GM21723 (cell line): ENCODE results near the gene SLC47A2.
A peak's percentile ranks its signal among the peaks of the same experiment; 100 is the strongest.
"Not testable (repeated sequence)": the region's sequence is repeated elsewhere in the genome, so short reads cannot be mapped to it uniquely, and the experiment has no call there.

Experiments
- ATAC-seq: cut with Tn5 transposase; IDR thresholded peaks from one replicate; pipeline ENCODE4 v1.9.1; 2021; ENCODE audit warnings: mild to moderate bottlenecking, moderate library complexity; ENCODE audit not compliant: unreplicated experiment

SLC47A2 gene

DNA sequence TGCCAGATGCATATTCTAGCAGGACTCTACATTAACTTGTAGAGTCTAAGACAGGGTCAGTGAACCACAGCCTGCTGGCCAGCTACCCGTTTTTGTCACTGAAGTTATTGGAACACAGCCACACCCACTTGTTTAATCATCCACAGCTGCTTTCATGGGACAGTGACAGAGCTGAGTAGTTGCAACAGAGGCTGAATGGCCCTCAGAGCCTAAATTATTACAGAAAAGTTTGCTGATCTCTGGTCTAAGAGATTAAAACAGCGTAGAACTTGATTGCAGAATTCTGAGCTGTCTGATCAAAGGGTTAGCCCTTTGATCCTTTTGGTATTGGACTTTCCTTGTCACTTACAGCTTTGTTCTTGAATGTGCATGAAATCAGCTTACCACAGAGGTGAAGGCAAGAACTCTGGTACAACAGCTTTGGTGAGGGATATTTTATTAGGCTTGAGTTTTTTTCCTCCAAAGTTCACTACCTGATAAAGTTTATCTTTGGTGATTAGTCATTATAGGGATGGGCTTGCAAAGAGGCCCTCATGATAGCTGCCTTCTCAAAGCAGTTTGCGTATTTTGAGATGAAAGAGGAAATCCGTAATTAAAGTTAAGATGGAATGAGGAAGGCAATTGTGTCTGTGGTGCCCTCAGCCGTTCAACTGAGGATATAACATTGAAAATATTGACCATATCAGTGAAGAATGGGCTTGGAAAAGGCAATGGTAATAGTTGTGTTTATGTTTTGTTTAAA lies 44.2 kb downstream of the SLC47A2 start:
- ATAC-seq = no peak

DNA sequence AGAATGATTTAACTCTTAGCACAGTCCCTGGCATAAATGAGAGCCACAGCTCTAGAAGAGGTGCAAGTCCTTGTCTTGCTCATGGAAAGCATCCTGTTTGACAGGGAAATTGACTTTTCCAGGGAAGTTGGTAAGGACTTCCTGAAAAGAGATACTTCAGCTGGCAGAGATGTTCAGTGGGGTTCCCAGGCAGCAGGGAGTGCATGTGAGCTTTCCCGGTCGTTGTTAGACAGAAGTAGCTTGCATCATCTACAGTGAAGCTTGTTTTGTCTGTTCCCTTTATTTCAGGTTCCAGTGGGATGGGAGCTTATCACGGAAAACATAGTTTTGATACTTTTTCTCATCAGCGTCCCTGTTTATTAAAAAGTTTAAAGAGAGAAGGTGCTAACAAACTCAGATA lies 45.0 kb downstream of the SLC47A2 start:
- ATAC-seq = no peak

DNA sequence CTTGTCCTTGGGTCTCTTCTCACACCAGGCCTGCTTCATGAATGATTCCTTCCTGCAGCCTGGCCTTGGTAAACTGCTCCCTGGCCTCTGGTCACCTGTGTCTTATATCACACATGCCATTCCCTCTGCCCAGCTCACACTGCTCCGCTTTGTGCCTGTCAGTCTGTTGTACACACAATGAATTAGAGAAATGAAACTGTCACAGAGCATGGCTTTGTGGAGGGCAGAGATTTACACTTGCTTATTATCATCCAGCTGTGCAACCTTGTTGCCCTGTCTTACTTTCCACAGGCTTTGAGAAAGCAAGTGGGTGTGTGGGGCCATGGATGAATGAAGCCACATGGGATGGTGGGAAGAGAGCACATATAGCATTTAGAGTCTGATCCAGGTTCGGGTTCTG lies 45.5 kb downstream of the SLC47A2 start:
- no peak for ATAC-seq

DNA sequence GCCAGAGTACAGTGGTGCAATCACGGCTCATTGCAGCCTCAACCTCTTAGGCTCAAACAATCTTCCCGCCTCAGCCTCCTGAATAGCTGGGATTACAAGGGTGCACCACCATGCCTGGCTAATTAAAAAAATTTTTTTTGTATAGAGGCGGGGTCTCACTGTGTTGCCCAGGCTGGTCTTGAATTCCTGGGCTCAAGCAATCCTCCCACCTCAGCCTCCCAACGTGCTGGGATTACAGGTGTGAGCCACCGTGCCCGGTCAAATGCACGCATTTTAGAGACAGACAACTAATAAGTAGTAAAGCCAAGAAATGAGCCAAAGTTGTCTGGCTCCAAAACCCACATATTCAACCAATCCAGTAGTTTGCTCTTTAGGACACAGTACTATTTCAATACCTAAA lies 46.7 kb downstream of the SLC47A2 start:
- ATAC-seq = not testable (repeated sequence)

DNA sequence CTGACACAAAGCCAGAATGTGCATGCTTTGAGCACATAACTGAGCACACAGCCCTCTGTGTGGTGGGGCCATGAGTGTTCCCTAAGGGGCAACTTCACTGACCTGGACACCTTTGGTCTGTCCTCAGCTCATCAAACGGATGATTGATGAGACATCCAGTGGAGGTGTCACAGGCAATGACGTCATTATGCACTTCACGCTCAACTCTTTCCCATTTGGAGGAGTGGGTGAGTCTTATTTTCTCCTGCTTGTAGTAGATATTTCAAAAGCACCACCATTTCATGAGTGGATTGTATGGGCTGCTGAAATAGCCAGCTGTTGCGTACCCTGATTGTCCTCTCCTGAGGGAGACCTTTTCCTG lies 51.6 kb downstream of the SLC47A2 start:
- no peak for ATAC-seq

DNA sequence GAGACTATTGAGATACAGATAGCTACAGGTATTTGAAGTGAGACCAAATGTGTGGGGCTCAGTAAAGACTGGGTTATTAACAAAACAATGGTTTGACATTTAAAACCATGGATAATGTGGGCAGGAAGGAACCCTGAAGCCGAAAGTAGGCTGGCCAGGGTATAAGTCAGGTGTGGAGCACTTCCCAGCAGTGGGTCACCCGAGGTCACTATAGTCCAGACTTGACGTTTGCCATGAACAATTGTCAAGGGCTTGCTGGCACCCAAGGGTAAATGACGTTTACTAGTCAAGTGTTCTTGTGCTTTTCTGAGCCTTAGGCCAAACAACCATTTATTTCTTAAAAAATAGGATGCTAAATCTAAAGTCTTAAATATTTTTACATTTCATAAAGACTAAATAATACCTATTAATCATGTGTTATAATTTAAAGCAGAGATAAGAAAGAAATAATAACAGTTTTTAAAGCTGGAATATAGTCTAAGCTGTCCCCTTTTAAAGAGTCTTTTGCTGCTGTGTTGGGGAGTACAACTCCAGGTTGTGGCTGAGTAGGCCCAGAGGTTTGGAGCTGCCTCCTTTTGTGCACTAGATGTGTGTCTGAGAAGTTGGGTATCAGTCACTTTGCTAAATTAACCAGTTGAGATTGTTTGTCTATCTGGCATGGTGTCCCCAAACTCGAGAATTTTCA lies 52.1 kb downstream of the SLC47A2 start:
- no peak for ATAC-seq

DNA sequence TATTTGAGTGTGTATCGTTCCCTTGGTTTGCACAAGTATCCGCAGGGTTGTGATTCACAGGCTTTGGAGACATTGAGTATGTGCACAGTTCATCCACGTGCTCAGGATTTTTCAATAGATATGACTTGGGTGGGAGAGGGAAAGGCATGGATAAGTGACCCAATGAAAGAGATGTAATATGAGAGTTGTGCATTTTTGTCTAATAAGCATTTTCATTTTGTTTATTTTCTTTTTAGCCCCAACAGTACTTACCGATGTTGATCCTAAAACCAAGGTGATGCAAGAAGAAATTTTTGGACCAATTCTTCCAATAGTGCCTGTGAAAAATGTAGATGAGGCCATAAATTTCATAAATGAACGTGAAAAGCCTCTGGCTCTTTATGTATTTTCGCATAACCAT lies 53.3 kb downstream of the SLC47A2 start:
- no peak for ATAC-seq

DNA sequence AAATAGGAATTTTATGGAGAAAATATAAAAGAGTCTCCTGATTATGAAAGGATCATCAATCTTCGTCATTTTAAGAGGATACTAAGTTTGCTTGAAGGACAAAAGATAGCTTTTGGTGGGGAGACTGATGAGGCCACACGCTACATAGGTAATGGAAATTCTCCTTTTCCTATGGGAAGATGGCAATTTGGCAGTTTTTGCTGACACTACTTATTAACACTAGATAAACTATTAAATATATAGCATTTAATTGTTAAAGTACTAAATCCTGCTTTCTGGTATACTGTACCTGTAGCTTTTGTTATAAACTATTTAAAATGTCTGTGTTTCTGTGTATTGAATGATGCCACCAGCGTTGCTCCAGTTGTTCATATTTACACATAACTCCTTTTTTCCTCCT lies 55.3 kb downstream of the SLC47A2 start:
- no peak for ATAC-seq

DNA sequence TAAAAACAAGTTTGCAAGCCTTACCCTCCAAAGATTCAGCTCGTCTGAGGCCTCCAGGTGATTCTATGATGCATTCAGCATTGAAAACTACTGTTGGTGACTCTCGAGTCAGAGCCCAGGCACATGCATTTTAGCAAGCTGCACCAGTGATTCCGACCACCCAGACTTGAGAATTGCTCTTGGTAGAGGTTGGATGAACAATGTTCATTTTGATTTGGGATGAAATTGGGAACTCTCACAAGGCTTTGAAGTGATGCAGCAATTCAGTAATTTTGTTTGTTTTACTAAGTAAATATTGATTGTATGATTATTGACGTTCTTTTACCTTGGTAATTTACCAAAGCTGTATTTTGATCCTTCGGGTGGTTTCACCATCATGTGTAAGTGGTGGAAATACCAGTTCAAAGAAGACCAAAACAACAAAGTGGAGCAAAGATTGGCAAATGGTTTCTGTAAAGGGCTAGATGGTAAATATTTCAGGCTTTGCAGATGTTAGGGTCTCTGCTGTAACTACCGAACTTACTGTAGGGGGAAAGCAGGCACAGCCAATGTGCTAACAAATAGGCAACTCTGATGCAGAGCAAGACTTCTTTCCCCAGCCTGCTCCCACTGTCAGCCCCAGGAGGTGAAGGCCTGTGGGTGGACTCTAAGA lies 56.0 kb downstream of the SLC47A2 start:
- ATAC-seq = no peak

DNA sequence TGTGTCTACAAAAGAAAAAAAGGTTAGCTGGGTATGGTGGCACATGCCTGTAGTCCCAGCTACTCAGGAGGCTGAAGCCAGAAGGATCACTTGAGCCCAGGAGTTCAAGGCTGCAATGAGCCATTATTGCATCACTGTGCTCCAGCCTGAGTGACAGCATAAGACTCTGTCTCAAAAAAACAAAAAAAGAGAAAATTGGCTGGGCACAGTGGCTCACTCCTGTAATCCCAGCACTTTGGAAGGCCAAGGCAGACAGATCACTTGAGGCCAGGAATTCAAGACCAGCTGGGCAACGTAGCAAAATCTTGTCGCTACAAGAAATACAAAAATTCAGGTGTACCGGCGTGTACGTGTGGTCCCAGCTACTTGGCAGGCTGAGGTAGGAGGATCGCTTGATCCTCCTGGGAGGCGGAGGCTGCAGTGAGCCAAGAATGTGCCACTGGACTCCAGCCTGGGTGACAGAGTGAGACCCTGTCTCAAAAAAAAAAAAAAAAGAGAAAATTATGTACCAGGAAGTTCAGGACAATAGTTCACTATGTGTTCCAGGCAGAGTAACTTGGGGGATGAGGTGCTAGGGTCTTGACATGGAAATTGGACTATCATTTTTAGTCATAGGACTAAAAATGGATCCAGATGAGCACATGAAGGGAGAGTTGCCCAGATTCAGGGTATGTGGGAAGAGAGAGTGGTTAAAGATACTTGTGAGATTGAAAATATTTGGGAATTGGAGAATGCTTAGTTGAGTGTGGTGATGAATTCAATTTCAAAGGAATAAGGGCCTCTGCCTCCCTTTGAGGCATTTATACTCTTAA lies 56.8 kb downstream of the SLC47A2 start:
- no peak for ATAC-seq

DNA sequence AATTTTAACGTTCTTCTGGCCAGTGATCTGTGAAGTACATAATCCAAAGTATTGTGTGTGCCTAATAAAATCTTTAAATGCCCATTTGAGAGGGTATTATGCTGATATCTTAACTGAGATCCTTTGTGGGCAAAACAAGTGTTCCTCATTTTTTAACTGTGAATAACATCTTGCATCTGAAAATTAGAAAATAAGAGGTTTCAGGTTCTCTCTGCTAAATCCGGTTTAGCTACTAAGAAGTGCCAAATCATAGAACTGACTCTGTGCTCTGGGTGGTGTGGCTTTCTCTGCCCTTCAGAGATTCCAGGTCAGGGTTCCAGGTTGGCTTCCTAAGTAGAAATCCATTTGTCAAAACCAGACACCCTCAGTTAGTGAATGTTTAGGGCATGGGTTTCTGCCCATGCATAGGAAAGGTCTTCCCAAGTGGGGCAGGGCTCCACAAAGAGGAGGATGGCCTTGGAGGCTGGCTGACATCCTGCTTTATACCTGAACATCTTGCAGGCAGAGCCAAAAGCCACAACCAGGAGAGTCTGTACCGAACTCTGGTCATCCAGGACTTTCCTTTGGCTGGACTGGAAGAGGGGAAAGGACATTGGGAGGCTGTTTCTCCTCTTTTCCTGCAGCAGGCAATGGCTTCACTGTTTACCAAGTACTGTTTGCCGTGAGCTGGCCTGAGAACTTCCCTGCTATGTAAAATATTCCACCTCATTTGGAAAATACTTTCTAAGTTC lies 59.4 kb downstream of the SLC47A2 start:
- ATAC-seq = no peak

DNA sequence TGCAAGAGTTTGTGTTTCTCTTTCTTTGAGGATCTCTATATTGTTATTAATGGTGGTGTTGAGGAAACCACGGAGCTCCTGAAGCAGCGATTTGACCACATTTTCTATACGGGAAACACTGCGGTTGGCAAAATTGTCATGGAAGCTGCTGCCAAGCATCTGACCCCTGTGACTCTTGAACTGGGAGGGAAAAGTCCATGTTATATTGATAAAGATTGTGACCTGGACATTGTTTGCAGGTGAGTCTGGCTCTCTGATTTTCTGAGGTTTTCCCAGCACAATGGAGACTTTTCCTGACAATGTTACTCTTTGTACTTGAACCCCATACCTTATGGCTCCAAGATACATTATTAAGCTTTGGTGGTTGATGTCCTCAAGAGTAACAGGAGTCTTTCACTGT lies 60.0 kb downstream of the SLC47A2 start:
- no peak for ATAC-seq

DNA sequence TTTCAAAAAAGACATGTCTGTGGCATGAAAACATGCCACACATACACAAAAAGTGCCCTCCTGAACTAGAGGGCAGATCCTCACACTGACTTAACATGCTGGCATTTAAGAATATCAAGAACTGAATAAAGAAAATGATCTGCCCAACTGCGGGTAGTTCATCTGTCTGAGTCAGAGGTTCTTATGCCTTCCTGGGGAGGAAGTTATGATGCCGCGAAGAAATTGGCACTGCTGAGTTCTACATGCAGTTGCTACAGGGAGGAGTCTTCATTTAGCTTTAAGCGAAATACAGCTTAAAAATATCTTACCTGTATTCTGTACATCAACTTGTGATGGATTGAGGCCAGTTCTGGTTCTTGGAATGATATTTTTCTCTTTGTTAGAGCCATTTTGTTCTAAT lies 61.5 kb downstream of the SLC47A2 start:
- ATAC-seq = no peak

DNA sequence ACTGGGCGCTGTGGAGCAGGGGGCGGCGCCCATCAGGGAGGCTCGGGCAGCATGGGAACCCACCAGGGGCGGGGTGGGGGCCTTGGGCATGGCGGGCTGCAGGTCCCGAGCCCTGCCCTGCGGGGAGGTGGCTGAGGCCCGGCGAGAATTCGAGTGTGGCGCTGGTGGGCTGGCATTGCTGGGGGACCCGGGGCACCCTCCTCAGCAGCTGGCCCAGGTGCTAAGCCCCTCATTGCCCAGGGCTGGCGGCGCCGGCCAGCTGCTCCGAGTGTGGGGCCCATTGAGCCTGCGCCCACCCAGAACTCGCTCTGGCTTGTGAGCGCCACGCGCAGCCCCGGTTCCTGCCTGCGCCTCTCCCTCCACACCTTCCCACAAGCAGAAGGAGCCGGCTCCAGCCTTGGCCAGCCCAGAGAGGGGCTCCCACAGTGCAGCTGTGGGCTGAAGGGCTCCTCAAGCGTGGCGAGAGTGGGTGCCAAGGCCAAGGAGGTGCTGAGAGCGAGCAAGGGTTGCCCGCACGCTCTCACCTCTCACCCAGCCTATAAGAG lies 62.0 kb downstream of the SLC47A2 start:
- ATAC-seq = no peak

DNA sequence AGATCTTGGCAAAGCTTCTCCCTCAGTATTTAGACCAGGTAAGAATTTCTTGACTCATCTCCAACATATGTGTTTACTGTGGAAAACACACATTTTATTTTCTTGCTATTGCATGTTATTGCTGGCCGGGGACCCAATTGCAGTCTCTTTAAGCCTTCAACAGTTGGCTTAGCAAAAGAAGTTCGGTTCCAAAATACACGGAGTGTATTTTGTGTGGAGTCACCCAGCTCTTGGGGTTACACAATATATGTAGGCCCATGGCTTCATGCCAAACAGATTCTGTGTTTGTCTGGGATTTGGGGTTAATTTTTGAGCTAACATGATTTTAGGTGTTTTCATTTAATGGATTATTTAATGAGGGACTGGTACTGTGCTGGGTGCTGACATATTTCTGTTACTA lies 63.8 kb downstream of the SLC47A2 start:
- ATAC-seq = no peak

DNA sequence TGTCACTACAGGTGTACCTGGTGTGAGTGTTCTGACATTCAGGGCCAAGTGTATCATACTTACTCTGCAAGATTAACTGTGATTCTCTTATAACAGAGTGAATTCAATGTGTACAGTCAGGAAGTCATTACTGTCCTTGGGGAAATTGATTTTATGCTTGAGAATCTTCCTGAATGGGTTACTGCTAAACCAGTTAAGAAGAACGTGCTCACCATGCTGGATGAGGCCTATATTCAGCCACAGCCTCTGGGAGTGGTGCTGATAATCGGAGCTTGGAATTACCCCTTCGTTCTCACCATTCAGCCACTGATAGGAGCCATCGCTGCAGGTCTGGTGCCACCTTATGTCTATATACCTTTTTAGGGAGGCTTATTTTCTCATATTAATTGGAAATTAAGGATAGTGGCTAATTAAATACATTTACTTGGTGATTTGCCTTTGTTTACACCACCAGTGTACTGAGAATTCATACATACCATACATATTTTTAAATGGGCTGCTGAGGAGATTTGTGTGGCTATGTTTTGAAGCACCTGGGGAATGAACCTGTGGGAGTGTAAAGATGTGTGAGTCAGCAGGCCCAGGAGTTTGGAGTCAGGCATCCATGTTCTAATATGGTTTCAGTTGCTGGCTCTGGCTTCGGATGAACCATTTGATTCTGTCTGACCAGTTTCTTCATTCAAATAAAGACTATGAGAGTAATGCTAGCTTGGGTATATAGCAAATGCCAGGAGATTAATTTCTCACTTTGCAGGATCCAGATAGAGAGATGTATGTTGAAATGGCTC lies 64.7 kb downstream of the SLC47A2 start:
- ATAC-seq = no peak

DNA sequence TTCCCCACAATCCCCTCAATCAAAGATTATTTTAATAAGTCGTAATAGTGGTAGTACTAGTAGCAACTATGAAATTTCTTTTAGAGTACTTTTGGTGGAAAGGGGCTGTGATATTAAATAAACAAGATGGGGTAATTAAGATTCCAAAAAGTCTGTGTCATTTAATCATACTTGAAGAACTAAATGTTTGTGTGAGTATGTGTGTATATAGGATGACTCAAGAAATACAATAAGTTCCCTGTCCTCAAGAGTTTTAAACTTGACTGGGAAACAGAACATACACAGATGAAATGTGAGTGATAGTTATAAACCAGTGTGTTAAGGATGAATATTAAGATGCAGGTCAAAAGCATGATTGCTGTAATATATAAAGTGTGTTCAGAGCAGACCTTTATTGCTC lies 65.6 kb downstream of the SLC47A2 start:
- no peak for ATAC-seq

DNA sequence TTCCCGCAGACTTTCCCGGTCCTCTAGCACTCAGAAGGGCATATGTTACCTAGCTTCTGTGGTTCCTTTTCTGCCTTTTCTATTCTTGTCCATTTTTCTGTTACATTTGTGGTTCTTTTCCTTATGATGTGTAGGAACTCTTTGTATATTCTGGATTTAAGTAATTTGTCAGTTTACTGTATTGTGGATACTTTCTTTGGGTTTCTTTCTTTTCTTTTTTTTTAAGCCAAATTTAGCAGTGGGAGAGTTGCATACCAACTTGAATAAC lies 67.2 kb downstream of the SLC47A2 start:
- ATAC-seq = no peak

DNA sequence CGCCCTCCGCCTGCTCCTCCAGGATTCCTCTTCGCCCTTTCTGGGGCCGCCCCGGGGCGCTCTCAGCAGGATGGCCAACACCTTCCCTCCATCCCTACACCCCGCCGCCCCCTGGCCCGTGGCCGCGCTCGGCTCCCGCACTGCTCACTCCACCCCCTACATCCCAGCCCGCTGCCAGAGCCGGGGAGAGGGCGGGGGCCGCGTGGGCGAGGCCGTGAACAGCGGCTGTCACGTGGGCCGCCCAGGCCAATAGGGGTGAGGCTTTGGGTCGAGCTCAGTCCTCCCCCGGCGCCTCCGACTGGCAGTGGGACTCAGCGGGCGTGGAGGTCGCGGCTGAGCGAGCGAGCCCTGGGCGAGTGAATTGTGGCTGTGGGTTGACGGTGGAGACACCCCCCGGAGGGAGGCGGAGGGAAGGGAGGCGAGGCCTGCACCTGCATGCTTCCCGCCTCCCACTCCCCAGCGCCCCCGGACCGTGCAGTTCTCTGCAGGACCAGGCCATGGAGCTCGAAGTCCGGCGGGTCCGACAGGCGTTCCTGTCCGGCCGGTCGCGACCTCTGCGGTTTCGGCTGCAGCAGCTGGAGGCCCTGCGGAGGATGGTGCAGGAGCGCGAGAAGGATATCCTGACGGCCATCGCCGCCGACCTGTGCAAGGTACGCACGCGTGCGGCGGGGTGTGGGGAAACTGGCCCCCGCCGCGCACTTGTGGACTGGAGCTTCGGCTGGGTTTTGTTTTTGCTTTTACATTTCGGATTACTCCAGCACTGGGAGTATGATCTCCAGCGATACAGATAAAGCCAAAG lies 67.7 kb downstream of the SLC47A2 start, which contains the start of gene ALDH3A2:
ALDH3A2 (plus strand) TSS at position 277 of the 799 bp plus-strand sequence; CDS start at position 498, 221 bp downstream.
- ATAC-seq = peak; percentile 90
